ENCODE results near the gene FRS3. TPM values are rescaled to one million over a fixed set of nuclear protein-coding genes. Genes with fewer than 3 reads are reported as not detected.
A peak's percentile ranks its signal among the peaks of the same experiment; 100 is the strongest.

FRS3 gene
- total RNA-seq, 4 donors from 2014 or later: 1.9 to 3.9 (median 3.7) TPM

DNA sequence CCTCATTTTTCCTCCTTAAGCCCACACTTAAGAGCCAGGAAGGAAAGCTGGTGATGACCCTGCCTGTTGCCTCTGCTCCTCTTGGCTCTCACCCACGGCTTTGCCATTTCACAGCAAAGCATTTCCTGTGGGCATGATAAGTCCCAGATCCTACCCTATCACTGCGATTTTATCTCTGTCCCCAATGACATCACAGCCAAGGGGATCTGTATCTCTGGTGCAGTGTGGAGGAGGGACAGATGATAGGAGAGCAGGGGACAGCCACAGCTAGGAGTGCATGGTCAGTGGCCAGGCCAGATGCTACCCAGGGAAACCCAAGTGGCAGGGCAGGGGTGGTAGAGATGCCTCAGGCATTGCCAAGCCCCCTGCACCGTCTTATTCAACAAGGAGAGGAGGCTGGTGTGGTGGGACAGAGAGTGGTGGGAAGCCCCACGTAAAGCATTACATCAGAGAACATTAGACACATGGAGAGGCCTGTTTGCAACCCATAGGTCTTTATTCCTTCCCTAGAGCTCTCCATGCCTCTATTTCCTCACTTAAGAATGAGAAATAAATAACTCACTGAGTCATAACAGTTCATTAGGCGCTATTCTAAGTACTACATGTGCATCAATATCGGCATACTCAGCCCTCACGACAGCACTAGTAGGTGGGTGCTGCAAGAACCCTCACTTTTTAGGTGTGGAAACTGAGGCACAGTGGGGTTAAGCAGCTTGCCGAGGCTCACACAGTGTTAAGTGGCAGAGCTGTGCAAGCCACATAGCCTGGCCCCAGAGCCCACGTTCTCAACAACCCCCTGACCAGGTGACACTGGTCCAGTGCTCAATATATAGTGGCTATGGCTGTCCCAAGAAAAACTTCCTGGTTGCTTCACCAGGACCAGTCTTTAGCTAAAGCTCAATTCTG, 48.9 kb downstream of the FRS3 start:
- H3K9me3 ChIP-seq: no peaks in the 10 kb centered on the region
- WGBS: 69% methylated on average over 9 of the region's 9 CpGs
- peaks cover 71% of the 10 kb centered on the region for H3K4me1 ChIP-seq
- TF ChIP-seq, protein P1, sequence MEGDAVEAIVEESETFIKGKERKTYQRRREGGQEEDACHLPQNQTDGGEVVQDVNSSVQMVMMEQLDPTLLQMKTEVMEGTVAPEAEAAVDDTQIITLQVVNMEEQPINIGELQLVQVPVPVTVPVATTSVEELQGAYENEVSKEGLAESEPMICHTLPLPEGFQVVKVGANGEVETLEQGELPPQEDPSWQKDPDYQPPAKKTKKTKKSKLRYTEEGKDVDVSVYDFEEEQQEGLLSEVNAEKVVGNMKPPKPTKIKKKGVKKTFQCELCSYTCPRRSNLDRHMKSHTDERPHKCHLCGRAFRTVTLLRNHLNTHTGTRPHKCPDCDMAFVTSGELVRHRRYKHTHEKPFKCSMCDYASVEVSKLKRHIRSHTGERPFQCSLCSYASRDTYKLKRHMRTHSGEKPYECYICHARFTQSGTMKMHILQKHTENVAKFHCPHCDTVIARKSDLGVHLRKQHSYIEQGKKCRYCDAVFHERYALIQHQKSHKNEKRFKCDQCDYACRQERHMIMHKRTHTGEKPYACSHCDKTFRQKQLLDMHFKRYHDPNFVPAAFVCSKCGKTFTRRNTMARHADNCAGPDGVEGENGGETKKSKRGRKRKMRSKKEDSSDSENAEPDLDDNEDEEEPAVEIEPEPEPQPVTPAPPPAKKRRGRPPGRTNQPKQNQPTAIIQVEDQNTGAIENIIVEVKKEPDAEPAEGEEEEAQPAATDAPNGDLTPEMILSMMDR (IDR thresholded peaks at IDR 0.05): no peak
- TF ChIP-seq POLR2AphosphoS5 (IDR thresholded peaks at IDR 0.05) (no peak), EP300 (IDR thresholded peaks at IDR 0.05) (no peak), POLR2A (IDR thresholded peaks at IDR 0.05) (no peak)
- H3K27ac ChIP-seq: no peak overlapping the region
- H3K27me3 ChIP-seq: no peaks in the 10 kb centered on the region
- H3K36me3 ChIP-seq: no peaks in the 10 kb centered on the region
- DNase-seq (ENCODE audit: low spot score in 2 of 2): no peak
- H3K4me3 ChIP-seq: no peak overlapping the region

GRCh38 chr6:41729624-41730023, 50.1 kb downstream of the FRS3 start:
- Histone ChIP-seq H3K4me3 (no peak overlapping the region), H3K27me3 (no peaks in the 10 kb centered on the region), H3K4me1 (peaks cover 74% of the 10 kb centered on the region), H3K27ac (no peak overlapping the region), H3K36me3 (no peaks in the 10 kb centered on the region), H3K9me3 (no peaks in the 10 kb centered on the region)
- 93% methylated on average over 7 of the region's 7 CpGs for WGBS
- DNase-seq (ENCODE audit: low spot score in 2 of 2): no peak
- TF ChIP-seq POLR2A (IDR thresholded peaks at IDR 0.05) (no peak), POLR2AphosphoS5 (IDR thresholded peaks at IDR 0.05) (no peak), EP300 (IDR thresholded peaks at IDR 0.05) (no peak)
- TF ChIP-seq, protein P1 (IDR thresholded peaks at IDR 0.05): no peak

DNA sequence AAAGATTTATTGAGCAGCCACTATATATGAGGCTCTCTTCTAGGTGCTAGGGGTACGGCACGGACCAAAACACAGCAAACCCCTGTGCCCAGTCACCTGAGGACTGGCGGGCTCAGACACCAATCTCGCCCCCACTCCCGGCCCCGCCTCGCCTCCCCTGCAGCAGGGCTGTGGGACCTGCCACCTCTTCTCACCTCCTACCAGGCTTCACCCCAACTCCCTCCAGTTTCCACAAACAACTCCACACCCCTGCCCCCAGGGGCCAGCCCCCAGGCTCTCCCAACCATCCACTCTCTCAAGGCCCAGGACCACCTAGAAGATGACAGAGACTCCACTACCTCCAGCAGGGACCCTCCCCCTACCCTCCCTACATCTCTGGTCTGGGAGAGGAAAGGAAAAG, 50.7 kb downstream of the FRS3 start:
- Histone ChIP-seq H3K4me3 (no peak overlapping the region), H3K4me1 (peaks cover 77% of the 10 kb centered on the region), H3K27me3 (no peaks in the 10 kb centered on the region), H3K36me3 (no peaks in the 10 kb centered on the region), H3K27ac (peak overlapping the region; percentile 41), H3K9me3 (no peaks in the 10 kb centered on the region)
- TF ChIP-seq POLR2A (IDR thresholded peaks at IDR 0.05) (no peak), POLR2AphosphoS5 (IDR thresholded peaks at IDR 0.05) (no peak), EP300 (IDR thresholded peaks at IDR 0.05) (no peak)
- TF ChIP-seq, protein P1 (IDR thresholded peaks at IDR 0.05): no peak
- DNase-seq (ENCODE audit: low spot score in 2 of 2): no peak
- 87% methylated on average over 7 of the region's 7 CpGs for WGBS

- no peaks in the 10 kb centered on the region for H3K27me3 ChIP-seq
- peak in 1 of 2 donors; percentile 66 for DNase-seq (ENCODE audit: low spot score in 2 of 2)
- no peaks in the 10 kb centered on the region for H3K36me3 ChIP-seq
- 64% methylated on average over 14 of the region's 19 CpGs for WGBS
- H3K4me1 ChIP-seq: peaks cover 75% of the 10 kb centered on the region
- TF ChIP-seq POLR2A (IDR thresholded peaks at IDR 0.05): no peak
- no peak for TF ChIP-seq EP300 (IDR thresholded peaks at IDR 0.05)
- peak overlapping the region; percentile 54 for H3K27ac ChIP-seq
- H3K9me3 ChIP-seq: no peaks in the 10 kb centered on the region
- H3K4me3 ChIP-seq: no peak overlapping the region
Measured at GRCh38 chr6:41728073-41728936, 51.4 kb downstream of the FRS3 start.

- H3K9me3 ChIP-seq: no peaks in the 10 kb centered on the region
- H3K27ac ChIP-seq: peak overlapping the region; percentile 54
- no peak overlapping the region for H3K4me3 ChIP-seq
- TF ChIP-seq, protein P1 (IDR thresholded peaks at IDR 0.05): no peak
- no peak for TF ChIP-seq POLR2AphosphoS5 (IDR thresholded peaks at IDR 0.05)
- no peak for TF ChIP-seq EP300 (IDR thresholded peaks at IDR 0.05)
- no peak for TF ChIP-seq POLR2A (IDR thresholded peaks at IDR 0.05)
- H3K27me3 ChIP-seq: no peaks in the 10 kb centered on the region
- no CpG with 5 or more reads among the region's 3 CpGs for WGBS
- H3K4me1 ChIP-seq: peaks cover 75% of the 10 kb centered on the region
- H3K36me3 ChIP-seq: no peaks in the 10 kb centered on the region
- DNase-seq (ENCODE audit: low spot score in 2 of 2): no peak
Measured at GRCh38 chr6:41727705-41728072, 52.0 kb downstream of the FRS3 start.
